Measurements from ENCODE around the gene ATG9A.

Gene ATG9A

GRCh38 chr2:219179601-219180465, 49.6 kb downstream of the ATG9A start:
- FAIRE-seq: no peak
- DNase-seq (ENCODE audit: extremely low spot score, insufficient read length, low read depth): no peak

- DNase-seq (ENCODE audit: extremely low spot score, insufficient read length, low read depth) (no peak), FAIRE-seq (no peak)
Measured at GRCh38 chr2:219178377-219179175, 50.9 kb downstream of the ATG9A start.

GRCh38 chr2:219177552-219178376, 51.7 kb downstream of the ATG9A start, which contains the start of gene RETREG2:
RETREG2 (plus strand) TSS chr2:219178275; CDS start chr2:219178353, 78 bp downstream.
- DNase-seq (ENCODE audit: extremely low spot score, insufficient read length, low read depth) (peak; percentile 93), FAIRE-seq (peak; percentile 77)

GRCh38 chr2:219176818-219177551, 52.5 kb downstream of the ATG9A start, which contains the start of gene CNPPD1:
CNPPD1 (minus strand) TSS chr2:219176925; CDS start chr2:219176828, 97 bp downstream.
- DNase-seq (ENCODE audit: extremely low spot score, insufficient read length, low read depth) (peak; percentile 68), FAIRE-seq (peak; percentile 89)

- DNase-seq (ENCODE audit: extremely low spot score, insufficient read length, low read depth) (no peak), FAIRE-seq (peak; percentile 76)
Measured at GRCh38 chr2:219175928-219176817, 53.3 kb downstream of the ATG9A start.

GRCh38 chr2:219175486-219175885, 54.0 kb downstream of the ATG9A start:
- FAIRE-seq: no peak

GRCh38 chr2:219174801-219175200, 54.6 kb downstream of the ATG9A start:
- DNase-seq (ENCODE audit: extremely low spot score, insufficient read length, low read depth) (no peak), FAIRE-seq (no peak)

More at GRCh38 chr2:219175486-219175885, 54.0 kb downstream of the ATG9A start:
- DNase-seq (ENCODE audit: extremely low spot score, insufficient read length, low read depth): no peak

- FAIRE-seq (no peak), DNase-seq (ENCODE audit: extremely low spot score, insufficient read length, low read depth) (no peak)
Measured at GRCh38 chr2:219174146-219174545, 55.3 kb downstream of the ATG9A start.

- DNase-seq (ENCODE audit: extremely low spot score, insufficient read length, low read depth): no peak
- FAIRE-seq: no peak
Measured at GRCh38 chr2:219173176-219173575, 56.3 kb downstream of the ATG9A start.

GRCh38 chr2:219172231-219173154, 56.9 kb downstream of the ATG9A start:
- no peak for FAIRE-seq
- no peak for DNase-seq (ENCODE audit: extremely low spot score, insufficient read length, low read depth)

- FAIRE-seq (peak; percentile 82), DNase-seq (ENCODE audit: extremely low spot score, insufficient read length, low read depth) (no peak)
Measured at GRCh38 chr2:219171231-219171651, 58.2 kb downstream of the ATG9A start.

- peak; percentile 12 for FAIRE-seq
- no peak for DNase-seq (ENCODE audit: extremely low spot score, insufficient read length, low read depth)
Measured at GRCh38 chr2:219169930-219170654, 59.3 kb downstream of the ATG9A start, which contains the start of gene SLC23A3. SLC23A3 (minus strand) TSS chr2:219170029; CDS start chr2:219169984, 45 bp downstream.

Measured in GM18507 (cell line).